HG03135 (cell line): ENCODE results near the gene IER5L.

Source experiments
- ATAC-seq: cut with Tn5 transposase; IDR thresholded peaks from one replicate; pipeline ENCODE4 v1.9.1; 2021; ENCODE audit warnings: mild to moderate bottlenecking, moderate library complexity; ENCODE audit not compliant: unreplicated experiment

The IER5L gene

DNA sequence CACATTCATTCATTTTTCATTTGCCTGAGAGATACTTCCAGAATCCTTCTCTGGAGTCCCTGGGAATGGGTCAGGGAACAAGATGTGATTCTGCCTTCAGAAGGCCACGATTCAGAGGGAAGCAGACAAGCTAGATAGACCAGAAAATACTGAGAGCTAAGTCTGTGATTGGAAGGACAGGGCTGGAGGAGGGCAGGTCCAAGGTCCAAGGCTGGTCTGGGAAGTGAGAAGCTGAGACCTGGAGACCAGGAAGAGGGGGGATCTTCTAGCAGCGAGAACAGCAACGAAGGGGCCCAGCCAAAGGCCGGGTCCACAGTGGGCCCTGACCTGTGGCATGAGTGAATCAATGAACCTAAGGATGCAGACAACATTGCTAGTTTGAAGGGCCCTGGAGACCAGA, 4.1 kb upstream of the IER5L start:
- ATAC-seq, result no peak

DNA sequence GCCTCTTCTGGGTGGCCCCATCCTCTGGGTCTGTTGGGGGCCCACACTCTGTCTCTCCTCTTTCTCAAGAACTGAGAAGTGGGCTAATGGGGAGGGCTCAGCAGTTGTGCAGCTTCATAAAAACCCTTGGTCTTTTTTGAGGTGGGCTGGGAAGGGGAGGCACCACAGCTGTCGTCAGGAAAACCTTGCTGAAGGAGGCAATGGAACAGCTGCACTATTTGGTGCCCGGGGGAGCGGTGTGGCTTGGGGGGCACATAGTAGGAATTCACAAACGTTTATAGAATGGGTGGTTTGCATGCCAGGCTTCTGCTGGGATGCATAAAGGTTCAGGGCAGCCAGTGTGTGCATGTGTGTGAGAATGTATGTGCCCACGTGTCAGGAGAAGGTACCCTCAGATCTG, 3.2 kb upstream of the IER5L start:
- no peak for ATAC-seq

DNA sequence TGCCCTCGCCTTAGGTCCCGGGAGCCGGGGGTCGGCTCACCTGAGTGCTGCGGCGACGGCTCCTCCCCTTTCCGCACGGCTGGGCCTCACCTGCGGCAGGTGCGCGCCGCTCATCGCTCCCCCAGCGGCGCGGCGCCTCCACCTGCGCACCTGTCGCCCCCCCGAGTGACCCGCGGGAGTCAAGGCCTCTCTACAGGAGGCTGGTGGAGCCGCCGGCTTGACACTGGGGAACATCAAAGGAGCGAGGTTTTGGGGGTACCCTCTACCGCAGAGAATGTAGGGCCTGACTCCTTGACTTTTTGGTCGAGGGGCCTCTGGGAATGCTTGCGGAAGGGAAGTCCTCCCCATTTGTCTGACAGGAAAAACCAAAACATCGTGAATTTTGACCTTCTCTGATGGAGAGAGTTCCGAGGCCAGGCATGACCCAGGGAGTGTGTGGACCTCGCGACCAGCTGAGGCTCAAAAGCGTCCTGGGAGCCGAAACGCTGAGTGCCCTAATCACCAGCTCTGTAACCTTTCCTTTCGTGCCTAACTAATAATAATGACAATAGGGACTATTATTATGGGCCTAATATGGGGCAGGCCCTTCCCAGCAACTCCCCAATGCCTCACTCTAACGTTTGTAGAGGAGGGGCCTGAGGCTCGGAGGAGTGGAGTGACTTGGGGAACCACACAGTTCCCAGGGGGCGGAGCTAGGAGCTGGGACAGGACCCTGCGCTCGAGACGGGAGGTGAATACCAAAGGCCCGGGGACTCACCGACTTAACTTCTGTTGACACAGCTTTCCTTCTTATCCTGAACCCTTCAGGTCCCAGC, 714 bp upstream of the IER5L start:
- ATAC-seq, result no peak

DNA sequence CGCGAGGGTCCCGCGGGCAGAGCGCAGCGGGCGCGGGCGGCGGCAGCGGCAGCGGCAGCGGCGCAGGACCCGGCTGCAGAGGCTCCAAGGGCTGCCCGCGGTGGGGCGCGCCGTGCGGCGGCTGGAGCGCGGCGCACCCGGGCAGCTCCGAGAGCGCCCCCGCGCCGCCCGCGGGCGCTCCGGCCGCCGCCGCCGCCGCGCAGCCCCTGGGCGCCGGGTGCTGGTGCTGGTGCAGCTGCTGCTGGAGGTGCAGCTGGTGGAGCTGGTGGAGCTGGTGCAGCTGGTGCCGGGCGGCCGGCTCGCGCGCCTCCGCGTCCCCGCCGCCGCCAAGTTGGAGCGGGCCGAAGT, 644 bp downstream of the IER5L start:
- ATAC-seq, result peak; percentile 19

DNA sequence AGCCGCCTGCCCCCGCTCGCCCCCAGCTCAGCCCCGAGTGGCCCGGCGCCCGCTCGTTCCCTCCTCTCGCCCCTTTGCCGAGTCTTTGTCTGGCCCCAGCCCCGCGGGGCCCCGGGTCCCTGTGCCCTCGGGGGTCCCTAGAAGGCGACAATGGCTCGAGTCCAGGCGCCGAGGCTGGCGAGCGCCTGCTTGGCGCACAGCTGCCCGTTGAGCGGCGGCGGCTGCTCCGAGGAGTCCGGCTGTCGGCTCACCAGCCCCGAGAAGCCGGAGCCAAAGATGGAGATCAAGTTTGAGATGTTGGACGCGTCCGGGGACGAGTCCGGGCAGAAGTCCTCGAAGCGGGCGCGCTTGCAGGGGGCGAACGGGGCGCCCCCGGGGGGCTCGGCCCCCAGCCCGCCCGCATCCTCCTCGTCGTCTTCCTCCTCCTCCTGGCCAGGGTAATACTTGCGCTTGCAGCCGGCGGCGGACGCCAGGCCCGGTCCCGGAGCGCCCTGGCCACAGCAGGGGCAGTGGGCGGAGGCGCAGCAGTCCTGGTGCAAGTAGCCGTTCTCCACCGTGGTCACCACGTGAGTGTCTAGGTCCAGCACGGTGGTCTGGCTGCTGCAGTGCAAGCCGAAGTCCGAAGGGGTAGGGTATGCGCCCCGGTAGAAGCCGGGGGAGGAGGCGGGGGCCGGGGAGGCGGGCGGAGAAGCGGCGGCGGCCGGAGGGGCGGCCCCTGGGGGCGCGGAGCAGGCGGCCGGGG, 1.2 kb downstream of the IER5L start:
- no peak for ATAC-seq

DNA sequence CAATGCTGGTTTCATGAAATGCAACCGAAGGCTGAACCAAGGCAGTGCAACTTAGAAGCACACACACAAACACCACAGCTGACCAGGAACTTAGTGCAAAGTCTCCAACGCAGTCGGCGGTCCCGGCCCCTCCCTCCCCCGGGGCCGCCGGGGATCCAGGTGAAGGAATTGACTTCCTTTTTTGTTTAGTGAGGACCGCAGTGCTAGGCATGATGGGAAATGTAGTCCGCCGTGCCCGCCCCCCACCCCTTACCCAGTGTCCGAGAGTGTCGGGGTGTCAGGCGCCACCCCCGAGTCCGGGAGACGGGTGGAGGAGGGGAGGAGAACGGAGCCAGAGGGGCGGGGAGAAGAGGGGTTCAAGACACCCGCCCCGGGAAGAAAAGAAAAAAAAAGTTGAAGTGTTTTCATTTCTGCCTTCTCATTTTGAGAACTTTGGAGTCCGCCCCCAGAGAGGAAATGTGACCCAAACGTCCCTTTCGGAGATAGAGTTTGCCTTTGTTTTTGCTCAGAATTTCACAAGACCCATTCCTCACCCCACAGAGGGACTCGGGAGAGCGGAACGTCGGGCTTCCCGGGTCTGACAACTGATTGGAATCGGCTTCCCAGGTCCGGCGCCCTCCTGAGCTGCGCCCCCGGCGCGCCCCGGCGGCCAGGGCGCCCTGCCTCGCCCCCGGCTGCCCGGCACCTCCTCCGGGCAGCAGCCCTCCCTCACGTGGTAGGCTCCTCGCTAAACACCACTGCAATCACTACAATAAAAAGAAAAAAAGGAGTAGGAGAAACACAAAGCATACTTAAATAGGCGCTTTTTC, 2.0 kb downstream of the IER5L start:
- no peak for ATAC-seq

DNA sequence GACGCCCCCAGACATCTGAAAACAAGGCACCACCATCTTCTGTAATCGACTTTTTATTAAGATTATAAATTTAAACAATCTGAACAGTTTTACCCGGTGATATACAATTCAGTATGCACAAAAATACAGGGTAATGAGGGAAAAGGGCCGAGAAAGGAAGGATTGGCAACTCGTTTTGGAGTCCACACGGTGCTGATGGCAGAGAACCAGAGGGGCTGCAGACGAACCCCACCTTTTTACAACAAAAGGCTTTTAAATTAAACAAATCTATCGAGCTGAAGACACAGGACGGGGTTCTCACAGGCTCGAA, 2.6 kb downstream of the IER5L start:
- no peak for ATAC-seq

DNA sequence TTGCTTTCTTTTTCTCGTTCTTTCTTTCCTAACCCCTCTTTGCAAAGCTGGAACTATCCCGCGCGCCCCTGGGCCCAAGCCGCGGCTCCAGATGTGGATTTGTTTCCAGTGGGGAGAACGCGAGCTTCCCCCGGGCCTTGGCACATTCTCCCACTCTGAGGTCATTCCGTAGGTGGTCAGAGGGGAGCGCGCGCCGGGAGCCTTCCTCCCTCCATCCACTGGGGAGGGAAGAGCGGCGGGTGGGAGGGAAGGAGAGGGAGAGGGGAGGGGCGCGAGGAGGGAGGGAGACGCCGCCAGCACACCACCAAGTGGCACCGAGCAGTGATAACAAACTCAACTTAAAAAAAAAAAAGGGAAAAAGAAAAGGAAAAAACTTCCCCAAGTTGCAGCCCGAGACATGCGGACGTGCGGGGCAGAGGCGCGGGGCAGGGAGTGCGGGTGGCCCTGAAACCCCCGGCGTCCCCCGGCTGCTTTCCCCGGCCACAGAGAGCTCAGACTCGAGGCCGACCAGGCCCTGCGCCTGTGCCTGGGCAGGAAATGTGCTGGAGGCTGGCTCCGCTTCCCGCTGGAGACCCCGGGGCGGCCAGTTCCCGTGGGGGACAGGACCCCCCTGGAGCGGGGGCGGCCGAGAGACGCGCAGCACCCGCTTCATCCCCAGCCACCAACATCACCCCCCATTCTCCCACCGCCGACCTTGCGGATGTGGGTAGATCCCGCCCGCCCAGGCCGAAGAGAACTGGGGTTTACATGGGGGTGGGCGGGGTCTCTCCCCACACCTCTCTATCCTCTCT, 3.1 kb downstream of the IER5L start:
- ATAC-seq, result no peak

DNA sequence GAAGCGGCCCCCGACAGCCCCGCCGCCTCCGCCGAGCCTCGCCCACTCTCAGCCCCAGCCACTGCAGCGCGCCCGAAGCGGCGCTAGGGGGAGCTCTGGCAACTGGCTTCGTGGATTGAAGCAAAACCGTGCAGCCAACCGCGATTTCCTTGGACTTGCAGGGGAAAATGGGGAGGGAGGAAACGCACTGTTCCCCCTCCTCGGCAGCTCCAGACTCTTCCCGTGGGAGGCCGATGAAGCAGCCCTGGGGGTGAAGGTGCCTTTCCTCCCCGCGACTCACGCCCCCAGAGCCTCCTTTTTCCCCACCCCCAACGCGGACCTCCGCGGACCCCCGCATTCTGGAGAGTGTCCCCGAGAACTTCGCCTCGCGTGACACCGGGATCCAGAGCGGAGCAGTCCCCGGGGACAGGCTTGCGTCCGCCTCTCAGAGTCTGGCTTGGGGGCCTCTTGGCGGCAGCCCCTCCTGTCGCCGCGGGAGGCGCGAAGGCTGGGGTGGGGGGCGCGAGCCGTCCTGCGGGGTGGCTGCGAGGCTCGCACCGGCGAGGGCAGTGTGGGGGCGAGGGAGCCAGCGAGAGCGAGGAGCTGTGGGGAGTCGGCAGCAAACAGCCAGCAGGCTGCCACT, 3.8 kb downstream of the IER5L start:
- no peak for ATAC-seq

DNA sequence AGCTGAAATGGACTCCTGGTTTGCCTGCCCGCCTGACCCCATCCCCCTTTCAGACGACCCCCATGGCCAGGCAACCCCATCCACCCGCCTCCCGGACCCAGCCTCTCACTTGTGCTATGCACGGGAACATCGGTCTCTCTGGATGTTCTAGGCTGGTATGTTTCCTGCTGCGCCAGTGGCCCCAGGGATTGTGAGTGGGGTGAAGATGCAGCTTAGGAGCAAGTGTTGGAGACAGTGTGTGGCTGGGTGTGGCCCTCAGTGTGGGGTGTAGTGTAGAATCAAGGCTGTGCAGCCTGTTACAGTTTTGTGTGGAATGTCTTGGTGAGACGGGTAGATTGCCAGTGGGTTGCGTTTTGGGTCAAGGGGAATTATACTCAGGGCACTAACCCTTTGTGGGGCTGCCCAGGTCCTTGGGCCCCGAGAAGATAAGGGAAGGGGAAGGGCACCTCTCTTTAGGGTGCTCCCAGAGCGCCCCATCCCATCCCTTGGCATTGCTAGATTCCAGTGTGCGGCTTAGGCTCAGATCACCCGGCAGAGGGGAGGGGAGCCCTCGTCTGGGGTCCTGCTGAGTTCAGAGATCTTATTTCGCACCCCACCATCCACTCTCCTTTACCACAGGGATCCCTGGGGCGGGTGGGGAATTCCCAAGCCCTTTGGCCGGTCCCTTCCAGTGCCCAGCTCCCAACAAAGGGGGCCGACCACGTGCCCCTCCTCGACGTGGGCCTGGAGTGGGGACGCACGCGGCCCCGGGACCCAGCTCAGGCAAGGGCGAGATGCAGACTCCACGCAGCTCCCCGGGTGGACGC, 4.6 kb downstream of the IER5L start:
- ATAC-seq, result no peak

DNA sequence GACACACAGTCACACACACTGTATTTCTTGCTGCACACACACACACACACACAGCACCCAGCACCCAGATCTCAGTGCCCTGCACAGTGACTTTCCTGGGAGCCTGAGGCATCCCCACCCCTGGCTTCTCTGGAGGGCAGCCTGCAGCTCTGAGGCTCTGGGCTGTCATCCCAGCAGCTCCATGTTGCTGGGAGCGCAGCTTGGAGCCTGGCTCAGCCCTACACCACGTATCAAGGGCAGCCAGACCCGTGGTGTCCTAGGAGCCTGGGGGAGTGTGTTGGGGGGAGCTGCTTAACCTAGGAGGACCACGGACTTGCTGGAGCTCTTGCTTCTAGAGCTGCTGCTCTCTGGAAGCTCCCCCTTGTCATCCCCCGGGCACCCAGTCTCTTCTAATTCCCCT, 5.2 kb downstream of the IER5L start:
- no peak for ATAC-seq

DNA sequence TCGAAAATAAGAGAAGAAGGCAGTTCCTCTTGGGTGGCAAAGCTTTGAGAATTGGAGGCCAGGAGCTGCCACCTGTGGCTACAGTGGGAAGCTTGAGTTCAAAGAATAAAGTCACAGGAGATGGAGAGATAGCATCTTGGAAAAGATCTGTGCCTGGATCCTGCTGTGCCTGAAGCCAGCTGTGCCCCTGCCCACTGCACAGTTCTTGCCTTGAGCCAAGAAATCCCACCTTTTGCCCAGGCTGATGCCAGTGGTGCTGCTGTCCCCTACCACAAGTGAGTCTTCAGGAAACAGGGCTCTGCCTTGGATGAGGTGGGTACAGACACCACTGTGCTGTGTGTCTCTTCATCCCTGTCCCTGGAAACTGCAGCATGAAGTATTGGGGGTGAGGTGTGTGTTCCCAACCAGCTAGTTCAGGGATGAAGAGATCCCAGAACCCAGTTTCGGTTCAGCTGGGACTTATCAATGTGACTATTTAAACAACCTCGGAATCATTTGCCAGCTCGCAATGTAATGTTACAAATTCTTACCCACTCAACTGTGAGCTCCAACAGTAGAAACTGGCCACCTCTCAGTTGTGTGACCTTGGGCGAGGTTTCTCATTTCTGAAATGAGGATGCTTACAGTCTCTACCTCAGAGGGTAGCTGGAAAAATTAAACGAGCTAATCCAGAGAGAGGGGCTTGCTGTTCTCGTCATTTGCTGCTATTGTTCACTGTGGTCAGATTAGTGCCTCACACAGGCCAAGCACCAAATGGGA, 5.9 kb downstream of the IER5L start:
- ATAC-seq, result no peak

DNA sequence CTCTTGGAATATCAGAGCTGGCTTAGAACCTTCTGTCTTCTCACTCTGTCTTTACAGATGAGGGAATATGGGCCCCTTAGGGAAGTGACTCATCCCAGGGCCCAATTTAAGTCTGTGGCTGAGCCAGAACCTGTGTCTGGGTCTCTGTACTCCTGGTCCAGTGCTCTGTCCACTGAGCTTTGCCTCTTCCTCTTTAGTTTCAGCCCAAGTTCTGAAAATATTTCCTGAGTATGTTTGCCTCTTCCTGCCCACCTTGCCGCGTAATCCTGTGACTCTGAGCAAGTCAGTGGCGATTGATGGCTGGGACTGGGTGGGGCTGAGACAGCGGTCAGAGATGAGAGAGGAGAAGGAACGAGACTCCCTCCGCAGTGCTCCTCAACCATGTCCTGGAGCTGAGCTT, 7.8 kb downstream of the IER5L start:
- ATAC-seq, result no peak

DNA sequence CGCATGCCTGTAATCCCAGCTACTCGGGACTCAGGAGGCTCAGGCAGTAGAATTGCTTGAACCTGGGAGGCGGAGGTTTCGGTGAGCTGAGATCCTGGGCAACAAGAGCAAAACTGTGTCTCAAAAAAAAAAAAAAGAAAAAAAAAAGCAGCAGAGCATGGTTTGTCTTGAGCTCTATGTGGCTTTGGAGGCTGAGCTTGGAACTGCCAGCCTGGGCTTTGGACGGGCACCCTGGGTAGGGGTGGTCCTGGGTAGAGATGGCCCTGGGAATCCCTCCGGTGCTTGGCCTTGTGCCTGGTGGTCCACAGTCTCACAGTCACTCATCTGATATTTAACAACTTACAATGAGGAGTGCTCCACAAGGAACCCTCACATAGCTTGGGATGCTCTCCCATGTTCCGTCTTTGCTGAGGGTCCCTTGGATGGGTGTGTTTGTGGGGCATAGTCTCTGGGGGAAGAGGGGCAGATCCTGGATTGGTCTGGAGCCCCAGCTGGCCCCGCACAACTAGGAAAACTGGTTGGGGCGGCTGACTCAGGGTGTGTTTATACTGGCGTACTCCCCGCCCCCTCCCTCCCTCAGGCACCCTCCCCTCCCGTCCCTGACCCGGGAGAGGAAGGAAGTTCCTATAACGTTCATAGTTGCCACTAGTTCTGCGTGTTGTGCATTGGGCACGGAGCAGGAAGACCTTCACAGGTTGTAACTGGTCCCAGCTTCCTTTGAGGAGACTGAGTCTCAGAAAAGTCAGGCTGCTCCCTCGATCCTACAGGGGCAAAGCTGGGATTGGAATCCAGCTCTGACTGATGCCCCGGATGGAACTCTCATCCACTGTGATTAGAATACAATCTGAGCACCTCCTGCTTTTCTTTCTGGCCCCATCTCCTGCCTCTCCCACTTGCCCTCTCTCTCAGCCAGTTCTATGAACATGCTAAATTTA, 11.2 kb downstream of the IER5L start:
- ATAC-seq, result no peak

DNA sequence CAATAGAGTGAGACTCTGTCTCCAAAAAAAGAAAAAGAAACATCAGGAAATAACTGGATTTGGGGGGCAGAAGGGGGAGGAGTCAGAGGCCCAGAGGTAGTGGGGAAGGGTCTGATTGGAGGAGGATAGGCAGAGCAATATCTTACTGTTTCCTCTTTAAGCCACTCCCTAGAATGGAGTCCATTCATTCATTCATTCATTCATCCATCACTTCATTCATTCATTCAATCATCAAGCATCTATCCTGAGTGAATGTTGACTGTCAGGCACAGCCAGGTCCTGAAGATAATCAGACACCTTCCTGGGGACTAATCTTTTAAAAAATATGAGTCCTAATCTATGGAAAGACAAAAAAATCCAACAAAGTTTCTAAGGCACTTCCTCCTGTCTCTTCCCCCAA, 12.9 kb downstream of the IER5L start:
- ATAC-seq, result no peak

DNA sequence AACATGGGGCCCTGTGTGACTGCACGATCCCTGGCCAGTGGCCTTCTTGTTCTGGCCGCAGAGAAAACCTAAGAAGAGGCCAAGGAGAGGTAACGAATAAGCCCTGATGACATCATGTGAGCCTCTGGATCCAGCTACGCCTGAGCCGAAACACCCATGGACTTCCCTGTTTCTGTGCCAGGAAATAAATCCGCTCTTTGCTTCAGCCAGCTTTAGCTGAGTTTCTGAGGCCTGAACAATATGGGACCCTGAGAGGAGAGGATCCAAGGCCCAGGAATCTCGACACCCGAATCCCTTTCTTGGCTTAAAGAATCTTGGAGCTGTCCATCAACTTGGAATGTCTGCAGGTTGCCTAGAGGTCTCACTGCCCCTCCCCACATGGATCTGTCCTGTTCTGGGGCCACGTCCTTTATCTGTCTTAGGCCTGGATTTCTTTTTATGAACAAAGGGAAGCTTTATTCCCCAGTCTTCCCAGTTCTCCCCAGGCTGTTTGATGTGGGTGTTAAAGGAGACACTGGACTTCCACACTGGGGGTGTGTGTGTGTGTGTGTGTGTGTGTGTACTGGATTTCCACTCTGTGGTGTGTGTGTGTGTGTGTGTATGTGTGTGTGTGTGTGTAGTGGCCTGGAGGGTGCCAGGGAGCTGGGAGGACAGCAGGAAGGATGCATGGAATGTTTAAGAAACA, 13.7 kb downstream of the IER5L start:
- ATAC-seq, result no peak

DNA sequence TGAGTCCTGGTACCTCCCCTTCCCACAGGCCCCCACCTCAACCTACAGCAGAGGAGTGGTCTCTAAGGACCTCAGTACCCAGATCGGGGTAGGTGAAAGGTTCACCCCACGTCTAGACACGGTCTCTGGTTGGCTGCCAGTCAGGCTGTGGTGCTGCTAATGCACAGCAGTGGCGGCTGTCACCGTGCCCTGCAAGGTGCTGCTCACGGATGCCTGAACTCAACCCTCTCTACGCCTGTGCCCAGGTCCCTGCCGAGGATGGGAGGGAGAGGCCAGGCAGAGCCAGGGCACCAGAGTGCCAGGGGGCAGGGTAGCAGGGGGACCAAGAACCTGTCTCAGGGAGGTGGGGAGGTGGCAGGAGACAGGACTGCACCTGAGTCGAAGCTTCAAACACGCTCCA, 14.3 kb downstream of the IER5L start:
- no peak for ATAC-seq
